Measurements from ENCODE around the gene PTGES2.

Gene PTGES2

GRCh38 chr9:128145536-128145935 lies 18.0 kb upstream of the PTGES2 start:
- no peak for DNase-seq (ENCODE audit: extremely low spot score)
- CTCF ChIA-PET: interaction anchor here (2.0 kb wide), 1 partner anchor 17 kb away, joined by 6 read pairs; the partner anchor contains the start of gene PTGES2
- TF ChIP-seq, protein P1, sequence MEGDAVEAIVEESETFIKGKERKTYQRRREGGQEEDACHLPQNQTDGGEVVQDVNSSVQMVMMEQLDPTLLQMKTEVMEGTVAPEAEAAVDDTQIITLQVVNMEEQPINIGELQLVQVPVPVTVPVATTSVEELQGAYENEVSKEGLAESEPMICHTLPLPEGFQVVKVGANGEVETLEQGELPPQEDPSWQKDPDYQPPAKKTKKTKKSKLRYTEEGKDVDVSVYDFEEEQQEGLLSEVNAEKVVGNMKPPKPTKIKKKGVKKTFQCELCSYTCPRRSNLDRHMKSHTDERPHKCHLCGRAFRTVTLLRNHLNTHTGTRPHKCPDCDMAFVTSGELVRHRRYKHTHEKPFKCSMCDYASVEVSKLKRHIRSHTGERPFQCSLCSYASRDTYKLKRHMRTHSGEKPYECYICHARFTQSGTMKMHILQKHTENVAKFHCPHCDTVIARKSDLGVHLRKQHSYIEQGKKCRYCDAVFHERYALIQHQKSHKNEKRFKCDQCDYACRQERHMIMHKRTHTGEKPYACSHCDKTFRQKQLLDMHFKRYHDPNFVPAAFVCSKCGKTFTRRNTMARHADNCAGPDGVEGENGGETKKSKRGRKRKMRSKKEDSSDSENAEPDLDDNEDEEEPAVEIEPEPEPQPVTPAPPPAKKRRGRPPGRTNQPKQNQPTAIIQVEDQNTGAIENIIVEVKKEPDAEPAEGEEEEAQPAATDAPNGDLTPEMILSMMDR (IDR thresholded peaks at IDR 0.05; ENCODE audit: control extremely low read depth, extremely low read depth, low read depth, missing control alignments): no peak
- POLR2A ChIA-PET: no interaction called here

GRCh38 chr9:128144239-128145181 lies 17.0 kb upstream of the PTGES2 start:
- TF ChIP-seq, protein P1 (IDR thresholded peaks at IDR 0.05; ENCODE audit: control extremely low read depth, extremely low read depth, low read depth, missing control alignments): no peak
- ChIA-PET CTCF (interaction anchor here (0.8 to 3.5 kb wide), 3 partner anchors 15 to 16 kb away, joined by 3 to 10 read pairs (median 6); partner anchors contain the start of genes BBLN and PTGES2), POLR2A (no interaction called here)
- no peak for DNase-seq (ENCODE audit: extremely low spot score)

- TF ChIP-seq, protein P1 (IDR thresholded peaks at IDR 0.05; ENCODE audit: control extremely low read depth, extremely low read depth, low read depth, missing control alignments): no peak
- ChIA-PET CTCF (interaction anchor here (1.2 to 3.5 kb wide), 3 partner anchors 15 to 26 kb away, joined by 3 to 10 read pairs (median 4); partner anchors contain the start of gene PTGES2), POLR2A (no interaction called here)
- no peak for DNase-seq (ENCODE audit: extremely low spot score)
Observed at GRCh38 chr9:128143525-128144238, 16.2 kb upstream of the PTGES2 start.

DNA sequence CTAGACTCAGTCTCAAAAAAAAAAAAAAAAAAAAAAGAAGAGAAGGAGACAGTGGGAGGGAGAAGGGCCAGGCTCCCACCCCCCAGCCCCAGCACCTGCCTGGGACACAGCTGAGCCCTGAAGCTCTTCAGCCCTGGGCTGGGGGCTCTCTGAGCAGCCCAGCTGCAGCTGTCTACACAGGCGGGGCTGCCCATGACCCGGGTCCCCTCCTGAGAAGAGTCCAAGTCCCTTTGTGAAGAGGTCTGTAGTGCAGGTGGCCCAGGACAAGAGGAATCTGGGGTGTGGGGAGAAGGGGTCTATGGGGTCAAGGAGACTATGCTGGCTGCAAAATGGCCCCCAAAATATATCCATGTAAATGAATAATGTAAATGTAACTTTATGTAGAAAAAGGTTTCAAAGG lies 15.1 kb upstream of the PTGES2 start:
- no peak for DNase-seq (ENCODE audit: extremely low spot score)
- CTCF ChIA-PET: interaction anchor here (1.2 to 3.5 kb wide), 3 partner anchors 14 to 25 kb away, joined by 3 to 10 read pairs (median 4); partner anchors contain the start of gene PTGES2
- TF ChIP-seq, protein P1 (IDR thresholded peaks at IDR 0.05; ENCODE audit: control extremely low read depth, extremely low read depth, low read depth, missing control alignments): no peak

GRCh38 chr9:128142061-128142460 lies 14.5 kb upstream of the PTGES2 start:
- CTCF ChIA-PET: interaction anchor here (0.6 to 3.5 kb wide), 3 partner anchors 9 to 199 kb away, joined by 3 to 10 read pairs (median 3); partner anchors contain the start of gene PTGES2
- no peak for DNase-seq (ENCODE audit: extremely low spot score)
- TF ChIP-seq, protein P1 (IDR thresholded peaks at IDR 0.05; ENCODE audit: control extremely low read depth, extremely low read depth, low read depth, missing control alignments): no peak
- POLR2A ChIA-PET: no interaction called here

More for the DNA sequence above, 15.1 kb upstream of the PTGES2 start:
- POLR2A ChIA-PET: no interaction called here

- DNase-seq (ENCODE audit: extremely low spot score): no peak
- TF ChIP-seq, protein P1 (IDR thresholded peaks at IDR 0.05; ENCODE audit: control extremely low read depth, extremely low read depth, low read depth, missing control alignments): no peak
- ChIA-PET POLR2A (no interaction called here), CTCF (interaction anchor here (0.6 to 3.5 kb wide), 3 partner anchors 10 to 199 kb away, joined by 3 to 10 read pairs (median 3); partner anchors contain the start of gene PTGES2)
Observed at GRCh38 chr9:128141604-128142003, 14.1 kb upstream of the PTGES2 start.
